HG02588 (cell line): ENCODE measurements around the gene HNRNPH1.

Experiments
- ATAC-seq: cut with Tn5 transposase; IDR thresholded peaks from one replicate; pipeline ENCODE4 v1.9.1; 2021; ENCODE audit warnings: mild to moderate bottlenecking, moderate library complexity; ENCODE audit not compliant: unreplicated experiment

The HNRNPH1 gene

GRCh38 chr5:179623906-179624741 lies 653 bp upstream of the HNRNPH1 start:
- ATAC-seq = no peak

- ATAC-seq = no peak
Observed at GRCh38 chr5:179621551-179622214, 1.8 kb downstream of the HNRNPH1 start.

DNA sequence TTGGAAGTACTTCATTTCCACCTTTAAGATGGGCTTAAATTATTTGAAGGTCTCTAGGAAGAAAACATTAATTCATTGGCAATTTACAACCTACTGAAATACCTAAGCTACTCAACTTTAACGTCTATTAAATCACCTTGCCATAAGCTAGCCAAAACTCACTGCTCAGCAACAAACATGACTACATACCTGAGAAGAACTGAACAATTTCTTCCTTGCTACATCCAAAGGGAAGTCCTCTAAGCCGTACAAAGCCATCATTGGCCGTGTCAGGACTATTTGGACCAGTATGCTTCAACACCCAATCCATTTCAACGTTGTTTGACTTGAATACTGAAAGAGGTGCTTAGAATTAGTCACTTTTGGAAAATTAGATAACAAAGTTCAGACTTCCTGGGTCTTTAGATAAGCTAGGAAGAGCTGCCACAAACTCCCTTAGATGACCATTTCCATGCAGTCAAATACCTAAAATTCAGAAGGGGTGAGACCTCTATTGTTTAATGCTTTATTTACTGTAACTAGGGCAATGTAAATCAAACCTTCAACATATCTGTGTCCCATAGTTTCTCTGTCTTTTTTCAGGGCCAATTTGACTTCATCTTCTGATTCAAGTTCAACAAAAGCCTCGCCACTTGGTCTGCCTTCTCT lies 2.6 kb downstream of the HNRNPH1 start:
- no peak for ATAC-seq

DNA sequence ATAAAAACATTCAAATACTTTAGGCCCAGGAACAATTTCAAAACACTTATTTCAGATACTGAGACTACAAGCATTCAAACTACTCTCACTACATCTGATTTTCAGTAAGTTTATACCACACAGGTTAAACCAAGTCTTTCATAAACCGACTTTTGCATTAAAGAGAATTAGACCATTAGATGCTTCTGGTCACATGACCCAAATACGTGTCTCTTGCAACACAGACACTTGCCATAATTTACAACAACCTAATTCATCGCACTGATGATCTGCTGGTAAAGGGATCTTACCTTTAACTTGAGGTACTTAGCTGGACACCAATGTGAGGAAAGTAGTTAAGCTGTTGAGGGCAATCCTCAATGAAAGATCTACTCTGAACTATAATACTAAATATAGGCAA lies 3.2 kb downstream of the HNRNPH1 start:
- ATAC-seq = no peak

GRCh38 chr5:179619776-179620175 lies 3.7 kb downstream of the HNRNPH1 start:
- ATAC-seq = no peak

- ATAC-seq = no peak
Observed at GRCh38 chr5:179618923-179619554, 4.4 kb downstream of the HNRNPH1 start.

GRCh38 chr5:179617930-179618329 lies 5.5 kb downstream of the HNRNPH1 start:
- no peak for ATAC-seq

- no peak for ATAC-seq
Observed at GRCh38 chr5:179616002-179616594, 7.4 kb downstream of the HNRNPH1 start.

GRCh38 chr5:179615203-179615602 lies 8.3 kb downstream of the HNRNPH1 start:
- no peak for ATAC-seq

GRCh38 chr5:179614745-179615144 lies 8.7 kb downstream of the HNRNPH1 start:
- ATAC-seq = no peak

- no peak for ATAC-seq
Observed at GRCh38 chr5:179613460-179614071, 9.9 kb downstream of the HNRNPH1 start.

- ATAC-seq = no peak
Observed at GRCh38 chr5:179612577-179613459, 10.7 kb downstream of the HNRNPH1 start.

- ATAC-seq = no peak
Observed at GRCh38 chr5:179610903-179611265, 12.6 kb downstream of the HNRNPH1 start.

DNA sequence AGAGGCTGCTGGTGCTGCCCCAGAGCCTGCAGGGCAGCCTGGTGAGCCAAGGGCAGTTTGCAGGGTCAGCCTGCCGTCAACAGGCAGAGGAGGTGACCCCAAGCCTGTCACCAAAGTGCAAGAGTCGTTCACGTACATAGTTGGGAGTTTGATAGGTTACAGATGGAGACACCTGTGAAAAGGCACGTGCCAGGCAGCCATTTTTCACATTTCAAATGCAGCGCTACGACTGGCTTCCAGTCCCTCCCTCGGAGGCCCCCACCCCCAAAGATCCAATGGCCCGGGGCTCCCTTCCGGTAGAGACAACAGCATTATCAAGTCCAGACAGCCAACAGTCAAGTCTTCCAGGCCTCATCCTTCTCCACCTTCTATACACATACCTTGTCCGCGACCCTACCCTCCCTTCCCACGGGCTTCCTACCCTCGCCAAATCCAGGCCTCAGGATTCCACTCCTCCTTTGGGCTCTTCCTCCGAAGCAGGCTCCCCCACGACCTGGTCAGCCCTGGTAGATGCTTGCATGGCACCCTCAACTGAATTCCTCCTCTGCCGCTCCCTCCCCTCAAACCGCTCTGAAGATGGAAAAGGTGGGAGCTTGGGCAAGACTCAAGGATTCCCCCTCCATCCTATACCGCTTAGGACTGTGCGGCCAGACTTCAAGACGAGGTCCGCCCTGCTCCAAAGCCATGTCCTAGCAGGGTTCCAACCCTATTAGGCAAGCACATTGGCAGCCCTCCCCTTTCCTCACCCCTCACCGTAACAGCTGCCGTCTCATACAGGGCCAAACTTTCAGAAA lies 13.2 kb downstream of the HNRNPH1 start:
- ATAC-seq = no peak

DNA sequence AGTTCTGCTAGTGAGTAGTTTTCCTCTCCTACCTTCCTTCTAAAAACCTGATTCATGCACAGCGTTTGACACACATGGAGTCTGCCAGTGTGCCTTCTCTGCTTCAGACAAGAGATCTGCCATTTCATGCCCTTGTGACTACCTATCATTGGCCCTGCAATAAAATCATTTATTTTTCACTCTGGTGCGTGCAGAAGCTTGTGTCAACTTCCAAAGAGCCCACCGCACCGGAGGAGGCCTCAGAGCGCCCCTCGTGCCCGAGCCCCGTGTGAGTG lies 13.7 kb downstream of the HNRNPH1 start:
- no peak for ATAC-seq

DNA sequence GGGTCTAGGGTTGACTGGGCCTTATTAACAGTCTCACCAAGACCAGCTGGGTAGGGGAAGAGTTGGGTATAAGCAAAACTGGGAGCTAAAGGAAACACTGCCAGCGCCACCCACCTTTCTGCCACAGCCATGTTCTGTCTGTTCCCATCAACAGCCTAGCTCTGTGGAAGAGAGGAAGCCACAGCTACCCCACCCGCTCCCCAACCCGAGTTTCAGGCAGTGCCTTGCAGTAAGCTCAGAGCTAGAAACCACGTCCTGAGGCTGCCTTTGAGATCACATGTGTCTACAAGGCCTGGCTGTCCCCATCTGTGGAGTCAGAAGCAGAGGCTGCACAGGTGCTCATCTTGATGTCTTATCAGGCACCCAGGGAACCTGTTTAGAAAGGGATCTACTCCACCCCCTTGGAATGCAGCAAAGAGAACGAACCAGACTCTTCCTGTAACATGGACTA lies 15.3 kb downstream of the HNRNPH1 start:
- no peak for ATAC-seq

DNA sequence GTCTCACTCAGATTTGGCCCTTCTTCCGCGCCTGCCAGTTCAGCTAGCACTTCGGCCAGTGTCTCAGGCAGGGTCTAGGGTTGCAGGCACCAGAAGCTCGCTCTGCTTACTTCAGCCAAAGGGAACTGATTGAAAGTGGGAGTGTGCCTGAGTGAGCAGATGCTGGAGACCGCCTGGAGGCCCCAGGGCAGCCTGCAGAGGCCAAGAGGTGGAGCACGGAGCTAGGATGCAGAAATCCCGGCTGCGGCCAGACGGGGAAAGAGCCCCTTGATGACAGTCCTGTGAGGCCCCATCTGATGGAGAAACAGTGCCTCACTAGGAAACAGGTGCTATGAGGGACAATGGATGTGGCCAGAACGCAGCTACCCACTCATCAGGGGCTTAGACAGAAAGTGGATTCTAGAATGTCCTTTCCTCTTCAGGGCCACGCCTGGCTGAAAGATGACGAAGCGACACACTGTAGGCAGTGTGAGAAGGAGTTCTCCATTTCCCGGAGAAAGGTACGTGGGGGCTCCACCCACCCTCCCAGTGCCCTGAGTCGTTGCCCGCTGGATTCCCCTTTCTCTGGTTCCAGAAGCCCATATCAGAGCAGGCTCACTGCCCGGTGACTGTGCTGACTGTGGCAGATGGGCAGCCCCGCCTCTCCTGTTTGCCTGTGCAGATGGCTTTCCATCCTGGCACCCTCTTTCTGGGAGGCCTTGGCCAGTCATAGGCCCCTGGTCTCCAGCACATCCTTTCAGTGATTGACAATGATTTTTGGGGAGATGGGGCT lies 16.1 kb downstream of the HNRNPH1 start:
- no peak for ATAC-seq

GRCh38 chr5:179606910-179607159 lies 16.6 kb downstream of the HNRNPH1 start:
- ATAC-seq = no peak
